ENCODE measurements around the gene HIGD1B. TPM values are rescaled to one million over a fixed set of nuclear protein-coding genes. Genes with fewer than 3 reads are reported as not detected.
"Not testable (repeated sequence)": the region's sequence is repeated elsewhere in the genome, so short reads cannot be mapped to it uniquely, and the experiment has no call there.

HIGD1B gene
- total RNA-seq, 1 experiment from 2014 or later, result not detected

GRCh38 chr17:44820631-44821212 is 27.0 kb upstream of the HIGD1B start (continued):
- TF ChIP-seq ATF3 (IDR thresholded peaks at IDR 0.05) (no peak), SIN3A (IDR thresholded peaks at IDR 0.05; ENCODE audit: low read depth) (peak; percentile 57; the same call in 1 of the 2 replicates), SRF (IDR thresholded peaks at IDR 0.05; ENCODE audit: low read depth) (peak; percentile 74)

GRCh38 chr17:44825236-44825635 is 22.4 kb upstream of the HIGD1B start:
- H3K4me3 ChIP-seq (replicated peaks in 1 of 2; ENCODE audit: low read depth in 1 of 2, low read length in 2 of 2); H3K9me3 ChIP-seq (ENCODE audit: control insufficient read depth in 1 of 2, insufficient read depth in 1 of 2, low read depth in 1 of 2, low read length in 2 of 2); DNase-seq (ENCODE audit: low read depth, low spot score); intact Hi-C loops (cut with micrococcal nuclease); ATAC-seq; H3K27me3 ChIP-seq (ENCODE audit: insufficient read depth, low read length); H4K20me1 ChIP-seq (ENCODE audit: insufficient read depth); H3K36me3 ChIP-seq (ENCODE audit: control insufficient read depth in 1 of 2, insufficient read depth in 2 of 2, low read length in 2 of 2); H3K9ac ChIP-seq (ENCODE audit: low read length); H3K9me2 ChIP-seq (ENCODE audit: insufficient read depth); H2AFZ ChIP-seq (ENCODE audit: low read depth, low read length, poor library complexity, severe bottlenecking); RAD21 ChIA-PET (ENCODE audit: low non-redundant PET in 1 of 2, low total read pairs in 2 of 2, uncharacterized antibody in 2 of 2, unreplicated experiment in 2 of 2); CTCF ChIA-PET; BruUV-seq (replicated peaks): not testable (repeated sequence)
- Histone ChIP-seq H3K79me2 (ENCODE audit: insufficient read depth, low read length) (peaks cover 89% of the 10 kb centered on the region), H3K27ac (ENCODE audit: low read depth, low read length) (peak overlapping the region; percentile 95; the same call in 1 of the 2 replicates), H3K4me1 (ENCODE audit: control insufficient read depth in 1 of 2, insufficient read depth in 2 of 2, low read length in 2 of 2) (peaks cover 66 to 88% of the 10 kb centered on the region in 2 experiments), H3K4me2 (ENCODE audit: low read length) (peak overlapping the region; percentile 85; the same call in 1 of the 2 replicates)
- POLR2A ChIA-PET, result interaction anchor here (0.7 kb wide), 1 partner anchor 926 kb away, joined by 4 read pairs; no protein-coding TSS in a partner anchor

- RAD21 ChIA-PET (ENCODE audit: low non-redundant PET in 1 of 2, low total read pairs in 2 of 2, uncharacterized antibody in 2 of 2, unreplicated experiment in 2 of 2), result interaction anchor here in 1 of 2 experiments (0.7 kb wide), 1 partner anchor 51 kb away, joined by 5 read pairs; no protein-coding TSS in a partner anchor
- intact Hi-C loops (cut with micrococcal nuclease), result no loop called here
Measured at GRCh38 chr17:44826123-44826790, 21.4 kb upstream of the HIGD1B start.

More at GRCh38 chr17:44826123-44826790, 21.4 kb upstream of the HIGD1B start:
- BruUV-seq (replicated peaks), result no TSS peak
- ATAC-seq (no peak), DNase-seq (ENCODE audit: low read depth, low spot score) (no peak)
- Histone ChIP-seq H4K20me1 (ENCODE audit: insufficient read depth) (no peaks in the 10 kb centered on the region), H3K4me1 (ENCODE audit: control insufficient read depth in 1 of 2, insufficient read depth in 2 of 2, low read length in 2 of 2) (peaks cover 67 to 89% of the 10 kb centered on the region in 2 experiments), H3K27me3 (ENCODE audit: insufficient read depth, low read length) (no peaks in the 10 kb centered on the region), H3K36me3 (ENCODE audit: control insufficient read depth in 1 of 2, insufficient read depth in 2 of 2, low read length in 2 of 2) (no peaks in the 10 kb centered on the region), H3K9me3 (ENCODE audit: control insufficient read depth in 1 of 2, insufficient read depth in 1 of 2, low read depth in 1 of 2, low read length in 2 of 2) (no peaks in the 10 kb centered on the region), H2AFZ (ENCODE audit: low read depth, low read length, poor library complexity, severe bottlenecking) (no peak overlapping the region), H3K79me2 (ENCODE audit: insufficient read depth, low read length) (peaks cover 86% of the 10 kb centered on the region), H3K9ac (ENCODE audit: low read length) (peak overlapping the region; percentile 29; the same call in 1 of the 2 replicates), H3K4me3 (replicated peaks in 1 of 2; ENCODE audit: low read depth in 1 of 2, low read length in 2 of 2) (no peak overlapping the region), H3K9me2 (ENCODE audit: insufficient read depth) (no peaks in the 10 kb centered on the region), H3K27ac (ENCODE audit: low read depth, low read length) (peak overlapping the region; percentile 95), H3K4me2 (ENCODE audit: low read length) (peak overlapping the region; percentile 85)
- TF ChIP-seq POLR2A (IDR thresholded peaks at IDR 0.05; ENCODE audit: borderline replicate concordance, extremely low read depth, insufficient read depth, insufficient read length), result no peak
- no peak for TF ChIP-seq SP1 (IDR thresholded peaks at IDR 0.05; ENCODE audit: low read depth)
- ChIA-PET CTCF (no interaction called here), POLR2A (no interaction called here)

All from HCT116 (cell line).